HG03095 (cell line): ENCODE data around the gene SOX13.

ENCODE experiments used
- ATAC-seq: cut with Tn5 transposase; IDR thresholded peaks from one replicate; pipeline ENCODE4 v1.9.1; 2021; ENCODE audit warnings: moderate library complexity; ENCODE audit not compliant: unreplicated experiment

SOX13 gene

GRCh38 chr1:204149635-204150565 is 77.0 kb downstream of the SOX13 start:
- ATAC-seq: no peak

DNA sequence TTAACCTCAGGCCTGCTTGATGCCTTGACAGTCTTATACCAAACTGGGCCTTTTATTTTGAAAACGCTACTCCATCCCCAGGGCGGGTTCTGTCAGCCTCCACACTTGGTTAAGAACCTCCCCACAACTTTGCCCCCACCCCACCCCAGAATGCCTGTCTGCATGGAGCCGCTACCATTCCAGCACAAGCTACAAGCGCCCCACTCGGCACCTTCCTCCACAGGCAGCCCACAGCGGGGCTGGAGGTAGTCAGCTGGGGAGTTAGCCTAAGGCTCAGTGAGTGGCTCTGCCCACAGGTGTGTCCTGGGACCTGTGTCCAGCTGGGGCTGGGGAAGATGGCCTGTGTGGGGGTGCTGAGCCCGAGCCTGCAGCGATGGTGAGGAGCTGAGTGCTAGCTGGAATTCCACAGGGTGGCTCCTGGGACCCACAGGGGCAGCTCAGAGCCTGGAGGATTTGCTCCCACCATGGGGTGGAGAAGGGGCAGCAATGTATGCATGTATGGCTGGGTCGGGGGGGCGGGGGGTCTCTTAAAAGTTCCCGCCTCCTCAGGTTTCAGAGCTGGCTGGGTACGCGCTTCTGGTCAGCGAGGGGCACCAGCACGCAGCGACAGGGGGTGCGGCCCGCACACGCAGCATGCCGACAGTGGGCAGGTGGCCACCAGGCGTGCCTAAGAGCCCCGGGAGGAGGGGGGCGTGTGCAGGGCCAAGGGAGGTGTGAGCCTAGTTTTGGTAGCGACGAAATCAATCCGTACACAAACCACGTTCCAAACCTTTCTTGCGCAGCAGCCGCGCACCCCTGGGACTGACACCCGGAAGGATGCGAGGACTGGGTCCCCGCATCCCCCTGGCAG is 78.0 kb downstream of the SOX13 start:
- ATAC-seq: no peak

DNA sequence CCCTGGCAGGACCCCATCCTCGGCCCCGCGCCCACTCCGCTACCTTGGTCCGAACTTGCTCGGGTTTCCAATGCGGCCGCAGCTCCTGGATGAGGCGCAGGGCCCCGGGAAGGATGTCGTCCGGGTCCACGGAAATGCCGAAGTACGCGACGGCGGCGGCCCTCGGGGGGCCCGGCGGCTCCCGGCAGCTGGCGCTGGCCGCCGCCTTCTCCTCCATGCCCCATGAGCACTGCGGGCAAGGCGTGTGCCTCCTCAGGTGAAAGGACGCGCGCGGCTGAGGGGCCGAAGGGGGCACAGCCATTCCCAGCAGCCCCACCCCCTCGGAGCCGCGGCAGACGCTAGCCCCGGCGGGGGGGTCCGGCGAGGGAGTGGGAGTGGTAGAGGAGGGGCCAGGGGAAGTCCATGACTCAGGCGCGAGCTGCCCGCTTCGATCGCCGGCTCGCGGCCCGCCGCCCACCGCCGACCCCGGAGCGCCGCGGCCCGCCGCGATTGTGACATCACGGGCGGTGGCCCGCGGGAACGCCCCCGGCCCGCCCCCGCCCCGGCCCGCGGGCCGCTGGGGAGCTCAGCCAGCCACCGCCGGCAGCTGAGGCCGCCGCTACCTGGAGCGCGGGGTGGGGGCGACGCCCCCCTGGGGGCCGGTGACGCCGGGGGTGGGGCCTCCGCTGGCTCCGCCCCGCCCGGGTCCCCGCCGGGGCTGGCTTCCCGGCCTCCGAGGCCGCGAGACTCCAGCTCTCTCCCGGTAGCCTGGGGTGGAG is 78.8 kb downstream of the SOX13 start, which contains the start of gene ETNK2:
TSS of gene ETNK2 (minus strand) at position 493 of the 758 bp plus-strand sequence. CDS start at position 301, 192 bp downstream.
- no peak for ATAC-seq

DNA sequence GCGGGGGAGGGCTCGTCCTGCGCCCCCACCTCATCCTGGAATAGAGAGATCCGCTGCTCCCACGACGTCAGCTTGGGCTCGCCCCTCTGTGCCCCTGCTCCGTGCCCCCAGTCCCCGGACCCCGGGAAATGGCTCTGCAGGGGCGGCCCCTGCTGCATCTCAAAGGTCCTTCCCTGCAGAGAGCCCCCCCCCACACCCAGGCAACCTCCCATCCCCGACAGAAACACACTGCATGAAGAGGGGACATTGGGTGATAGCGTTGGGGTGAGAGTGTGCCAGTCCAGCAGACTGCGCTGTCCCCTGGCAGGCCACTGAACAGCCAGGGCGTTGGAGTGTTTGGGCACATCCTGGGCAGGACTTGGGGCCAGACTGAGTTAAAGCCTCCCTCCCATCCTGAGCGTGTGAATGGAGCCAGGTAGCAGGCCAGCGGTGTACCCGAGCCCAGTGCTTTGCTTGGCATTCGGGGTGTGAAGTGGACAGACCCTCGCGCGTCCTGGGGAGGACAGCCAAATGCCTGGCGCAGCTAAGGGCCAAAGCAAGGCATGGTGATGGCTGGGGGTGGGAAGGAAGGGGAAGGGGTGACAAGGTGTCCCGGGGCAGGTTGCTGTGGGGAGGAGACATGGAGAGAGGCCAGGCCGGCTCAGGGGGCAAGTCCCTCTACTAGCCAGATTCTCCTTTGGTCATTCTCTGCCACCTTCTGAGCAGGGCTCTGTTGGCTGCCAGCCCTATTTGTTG is 79.6 kb downstream of the SOX13 start:
- no peak for ATAC-seq

DNA sequence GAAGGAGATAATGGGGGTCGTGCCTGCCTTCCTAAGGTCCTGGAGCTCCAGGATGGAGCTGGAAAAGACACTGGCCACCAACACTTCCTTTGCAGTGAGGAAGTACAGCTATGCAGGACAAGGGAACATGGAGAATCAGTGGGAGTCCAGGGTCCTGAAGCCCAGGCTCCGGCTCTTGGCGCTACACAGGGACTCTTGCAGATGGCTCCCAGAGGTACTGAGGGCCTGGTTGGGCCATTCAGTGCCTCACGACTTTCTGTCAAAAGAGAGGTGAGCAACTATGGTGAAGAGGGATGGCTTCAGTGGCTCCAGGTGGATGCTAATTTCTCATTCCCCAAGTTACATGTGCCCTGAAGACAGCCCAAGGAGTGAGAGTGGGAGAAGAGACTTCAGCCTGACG is 80.8 kb downstream of the SOX13 start:
- no peak for ATAC-seq

DNA sequence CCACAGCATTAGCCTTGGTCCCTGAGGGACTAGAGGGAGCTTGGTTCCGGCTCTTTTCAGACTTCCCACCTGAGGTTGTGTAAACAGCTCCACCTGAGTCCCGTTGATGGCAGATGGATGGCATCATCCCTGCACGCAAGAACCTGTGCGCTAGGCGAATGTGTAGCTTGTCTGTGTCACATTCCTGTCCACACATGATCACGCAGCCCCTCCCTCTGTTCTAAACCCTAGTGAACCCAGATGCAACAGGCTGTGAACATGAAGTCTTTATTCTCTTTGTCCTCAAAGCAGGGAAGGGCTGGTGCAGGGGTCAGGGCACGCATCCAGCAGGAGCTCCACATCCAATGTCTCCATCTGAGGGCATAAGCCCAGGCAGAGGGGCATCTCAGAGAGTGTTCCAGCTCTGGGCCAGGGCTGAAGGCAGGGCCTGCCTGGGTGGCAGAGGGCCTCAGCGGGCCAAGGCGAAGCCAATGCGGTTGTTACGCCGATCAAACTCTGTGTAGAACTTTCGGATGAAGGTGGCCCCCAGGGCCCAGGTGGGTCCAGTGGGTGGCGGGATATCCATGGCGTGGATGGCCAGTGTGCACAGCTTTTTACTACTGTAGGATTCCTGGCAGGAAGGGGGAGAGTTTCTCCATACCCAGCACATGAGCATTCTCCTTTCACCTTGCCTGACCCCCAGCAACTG is 81.8 kb downstream of the SOX13 start:
- ATAC-seq: no peak

- ATAC-seq: no peak
Observed at GRCh38 chr1:204155881-204156280, 83.0 kb downstream of the SOX13 start.

- no peak for ATAC-seq
Observed at GRCh38 chr1:204157962-204158361, 85.0 kb downstream of the SOX13 start.

- no peak for ATAC-seq
Observed at GRCh38 chr1:204161609-204162493, 88.9 kb downstream of the SOX13 start.

- ATAC-seq: peak; percentile 68
Observed at GRCh38 chr1:204162494-204163074, 89.7 kb downstream of the SOX13 start.

DNA sequence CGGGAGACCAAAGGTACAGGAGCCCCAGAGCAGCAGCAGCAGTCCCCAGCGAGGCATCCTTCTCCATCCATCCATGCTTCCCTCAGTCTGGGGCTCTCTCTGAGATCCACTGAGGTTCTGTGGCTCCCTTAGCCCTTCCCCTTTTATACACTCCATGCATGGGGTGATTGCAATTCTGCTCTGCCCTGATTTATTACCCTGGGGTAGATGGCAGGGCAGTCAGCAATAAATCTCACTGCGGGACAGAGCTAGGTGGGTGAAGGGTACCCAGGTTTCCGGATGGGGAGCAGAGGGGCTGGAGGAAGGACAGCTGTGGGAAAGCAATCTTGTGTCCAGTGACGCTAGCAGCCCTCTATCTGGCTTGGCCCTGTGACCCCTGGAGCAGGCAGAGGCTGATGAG is 93.3 kb downstream of the SOX13 start, which contains the start of gene REN:
TSS of gene REN (minus strand) at position 119 of the 400 bp plus-strand sequence. CDS start at position 75, 44 bp downstream.
- no peak for ATAC-seq

DNA sequence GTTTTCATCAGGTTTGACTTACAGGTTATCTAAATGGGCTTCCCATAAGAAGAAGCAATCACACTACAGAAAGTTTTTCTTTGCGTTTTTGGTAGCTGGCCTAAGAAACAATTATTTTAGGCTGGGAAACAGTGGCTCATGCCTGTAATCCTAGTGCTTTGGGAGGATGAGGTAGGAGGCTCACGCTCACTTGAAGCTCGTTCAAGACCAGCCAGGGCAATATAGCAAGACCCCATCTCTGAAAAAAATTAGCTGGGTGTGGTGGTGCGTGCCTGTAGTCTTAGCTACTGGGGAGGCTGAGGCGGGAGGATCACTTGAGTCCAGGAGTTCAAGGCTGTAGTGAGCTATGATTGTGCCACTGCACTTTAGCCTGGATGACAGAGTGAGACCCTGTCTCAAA is 94.8 kb downstream of the SOX13 start:
- no peak for ATAC-seq

GRCh38 chr1:204169858-204170257 is 96.9 kb downstream of the SOX13 start:
- ATAC-seq: no peak

DNA sequence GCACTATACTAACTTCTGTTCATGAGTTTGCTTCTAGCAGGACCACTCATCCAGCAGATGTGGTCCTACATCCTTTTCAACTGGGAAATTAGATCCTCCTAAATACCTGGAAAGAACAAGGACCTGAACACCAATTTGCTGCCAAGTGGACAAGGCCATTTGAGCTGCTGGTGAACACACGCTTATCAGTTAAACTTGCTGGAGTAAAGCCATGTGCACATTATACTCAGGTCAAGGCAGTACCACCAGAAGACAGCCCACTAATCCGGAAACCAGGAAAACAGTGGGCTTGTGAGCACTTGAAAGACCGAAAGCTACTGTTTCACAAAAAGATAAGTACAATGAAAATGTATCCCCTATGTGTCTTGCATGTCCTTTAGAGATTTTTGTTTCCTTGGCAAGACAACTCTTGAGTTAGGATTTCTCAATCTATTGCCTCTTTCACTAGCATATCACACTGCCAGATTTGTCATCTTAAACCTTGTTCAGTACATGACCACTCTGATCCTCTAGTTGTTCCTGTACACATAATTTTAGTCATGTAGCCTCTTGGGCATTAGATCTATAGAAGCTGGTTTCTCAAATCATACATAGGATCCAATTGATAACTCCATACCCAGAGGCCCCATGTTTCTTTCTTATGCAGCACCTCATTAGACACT is 97.7 kb downstream of the SOX13 start:
- ATAC-seq: no peak

GRCh38 chr1:204171751-204172178 is 98.8 kb downstream of the SOX13 start:
- ATAC-seq: no peak

GRCh38 chr1:204172404-204173029 is 99.6 kb downstream of the SOX13 start:
- ATAC-seq: no peak

DNA sequence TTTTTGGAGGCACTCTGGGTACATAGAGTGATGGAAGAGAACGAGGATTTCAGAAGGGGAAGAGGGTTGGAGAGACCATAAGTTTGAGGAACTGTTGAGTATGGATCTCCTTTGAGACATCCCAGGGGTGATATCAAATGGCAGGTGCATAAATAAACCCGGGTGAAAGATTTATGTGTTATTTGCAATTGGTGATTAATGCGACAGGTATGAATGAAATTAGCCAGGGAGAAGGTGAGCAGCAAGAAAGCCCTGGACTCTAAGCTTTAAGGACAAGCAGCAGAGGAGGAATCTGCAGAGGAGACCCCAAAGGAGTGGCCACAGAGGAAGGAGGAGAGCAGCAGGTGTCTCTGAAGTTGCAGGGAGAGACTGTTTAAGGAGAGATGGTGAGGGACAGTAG is 102.0 kb downstream of the SOX13 start:
- ATAC-seq: no peak
